H1 (cell line): ENCODE results near the gene MPP4.

ENCODE experiments used
- EP300 ChIP-seq, 2 experiments: IDR thresholded peaks; 1 replicate in 1 of 2; 2 replicates in 1 of 2; pipeline ENCODE4 v1.6.1; 2011 to 2012; ENCODE audit warnings: low read depth in 2 of 2, low read length in 2 of 2, mild to moderate bottlenecking in 2 of 2, borderline replicate concordance in 1 of 2, inconsistent platforms in 1 of 2, moderate library complexity in 1 of 2
- FOSL1 ChIP-seq: IDR thresholded peaks from 2 replicates; pipeline ENCODE4 v1.6.1; 2011; ENCODE audit warnings: mild to moderate bottlenecking, low read depth, low read length, moderate library complexity; ENCODE audit not compliant: insufficient read depth
- HDAC2 ChIP-seq, 2 experiments: fragments of 300-600 bp in 1 of 2; sonication (generic) in 1 of 2; IDR thresholded peaks; 2 replicates each; pipeline ENCODE4 v1.6.1; 2011 to 2012; ENCODE audit warnings: low read depth in 2 of 2, low read length in 2 of 2, mild to moderate bottlenecking in 2 of 2, moderate library complexity in 2 of 2, borderline replicate concordance in 1 of 2, inconsistent platforms in 1 of 2
- JUN ChIP-seq: IDR thresholded peaks from 2 replicates; pipeline ENCODE4 v1.6.1; 2011; ENCODE audit warnings: low read depth, mild to moderate bottlenecking, improper control_type of control experiment, low read length
- POLR2A ChIP-seq, 2 experiments: IDR thresholded peaks; 1 replicate in 1 of 2; 2 replicates in 1 of 2; pipeline ENCODE4 v1.6.1; 2011; ENCODE audit warnings: low read depth in 2 of 2, low read length in 2 of 2, mild to moderate bottlenecking in 2 of 2; ENCODE audit errors: control extremely low read depth in 1 of 2
- TAF7 ChIP-seq: optimal IDR thresholded peaks from 2 replicates; pipeline ENCODE3; 2011; ENCODE audit warnings: low read depth, mild to moderate bottlenecking, inconsistent platforms, low read length, moderate library complexity, borderline replicate concordance
- YY1 ChIP-seq: IDR thresholded peaks from 2 replicates; pipeline ENCODE4 v1.6.1; 2011; ENCODE audit warnings: low read depth, mild to moderate bottlenecking, low read length
- TF ChIP-seq, protein P1 (sequence below), 3 experiments: IDR thresholded peaks; 1 replicate in 2 of 3; 2 replicates in 1 of 3; pipeline versions ENCODE4 v1.5.1 to v1.6.1; 2011; ENCODE audit warnings: low read length in 3 of 3, mild to moderate bottlenecking in 3 of 3, inconsistent platforms in 2 of 3, low read depth in 1 of 3, moderate library complexity in 1 of 3; ENCODE audit not compliant: insufficient read depth in 1 of 3; ENCODE audit errors: control extremely low read depth in 1 of 3
- TF ChIP-seq, protein P2 (sequence below): IDR thresholded peaks from 2 replicates; pipeline ENCODE4 v1.6.1; 2011; ENCODE audit warnings: low read length, improper control_type of control experiment

DNA sequence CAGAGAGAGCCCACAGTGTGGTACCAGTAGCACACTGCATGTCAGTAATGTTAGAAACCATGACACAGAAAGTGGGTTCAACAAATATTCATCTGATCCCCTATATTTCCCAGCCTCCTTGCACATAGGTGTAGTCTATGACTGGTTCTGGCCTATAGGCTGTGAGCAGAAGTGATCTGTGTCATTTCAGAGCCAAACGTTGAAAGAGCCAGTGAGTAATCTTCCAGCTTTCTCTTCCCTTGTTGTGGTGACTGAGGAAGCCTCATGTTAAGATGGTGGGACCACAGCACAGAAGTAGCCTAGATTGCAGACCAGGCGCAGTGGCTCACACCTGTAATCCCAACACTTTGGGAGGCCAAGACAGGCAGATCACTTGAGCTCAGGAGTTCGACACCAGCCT, 59.2 kb downstream of the MPP4 start:
- TF ChIP-seq, protein P1, sequence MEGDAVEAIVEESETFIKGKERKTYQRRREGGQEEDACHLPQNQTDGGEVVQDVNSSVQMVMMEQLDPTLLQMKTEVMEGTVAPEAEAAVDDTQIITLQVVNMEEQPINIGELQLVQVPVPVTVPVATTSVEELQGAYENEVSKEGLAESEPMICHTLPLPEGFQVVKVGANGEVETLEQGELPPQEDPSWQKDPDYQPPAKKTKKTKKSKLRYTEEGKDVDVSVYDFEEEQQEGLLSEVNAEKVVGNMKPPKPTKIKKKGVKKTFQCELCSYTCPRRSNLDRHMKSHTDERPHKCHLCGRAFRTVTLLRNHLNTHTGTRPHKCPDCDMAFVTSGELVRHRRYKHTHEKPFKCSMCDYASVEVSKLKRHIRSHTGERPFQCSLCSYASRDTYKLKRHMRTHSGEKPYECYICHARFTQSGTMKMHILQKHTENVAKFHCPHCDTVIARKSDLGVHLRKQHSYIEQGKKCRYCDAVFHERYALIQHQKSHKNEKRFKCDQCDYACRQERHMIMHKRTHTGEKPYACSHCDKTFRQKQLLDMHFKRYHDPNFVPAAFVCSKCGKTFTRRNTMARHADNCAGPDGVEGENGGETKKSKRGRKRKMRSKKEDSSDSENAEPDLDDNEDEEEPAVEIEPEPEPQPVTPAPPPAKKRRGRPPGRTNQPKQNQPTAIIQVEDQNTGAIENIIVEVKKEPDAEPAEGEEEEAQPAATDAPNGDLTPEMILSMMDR (IDR thresholded peaks at IDR 0.05; ENCODE audit: control extremely low read depth in 1 of 3, insufficient read depth in 1 of 3, low read depth in 1 of 3, low read length in 3 of 3), result no peak
- TF ChIP-seq, protein P2, sequence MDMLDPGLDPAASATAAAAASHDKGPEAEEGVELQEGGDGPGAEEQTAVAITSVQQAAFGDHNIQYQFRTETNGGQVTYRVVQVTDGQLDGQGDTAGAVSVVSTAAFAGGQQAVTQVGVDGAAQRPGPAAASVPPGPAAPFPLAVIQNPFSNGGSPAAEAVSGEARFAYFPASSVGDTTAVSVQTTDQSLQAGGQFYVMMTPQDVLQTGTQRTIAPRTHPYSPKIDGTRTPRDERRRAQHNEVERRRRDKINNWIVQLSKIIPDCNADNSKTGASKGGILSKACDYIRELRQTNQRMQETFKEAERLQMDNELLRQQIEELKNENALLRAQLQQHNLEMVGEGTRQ, result no peak
- no peak for TF ChIP-seq EP300 (IDR thresholded peaks at IDR 0.05; ENCODE audit: borderline replicate concordance in 1 of 2, low read depth in 2 of 2, low read length in 2 of 2)
- no peak for TF ChIP-seq YY1
- TF ChIP-seq POLR2A (IDR thresholded peaks at IDR 0.05; ENCODE audit: control extremely low read depth in 1 of 2, low read depth in 2 of 2, low read length in 2 of 2), result no peak
- no peak for TF ChIP-seq JUN
- TF ChIP-seq FOSL1, result no peak
- no peak for TF ChIP-seq HDAC2 (IDR thresholded peaks at IDR 0.05; ENCODE audit: borderline replicate concordance in 1 of 2, low read depth in 2 of 2, low read length in 2 of 2)
- TF ChIP-seq TAF7, result no peak
